Right lobe of liver (tissue), 4 donors: ENCODE results near the gene VSTM5.

Experiments used
- CTCF ChIP-seq, 4 donors: fragments of 200-600 bp in 3 of 4; fragments of 450-650 bp in 1 of 4; IDR thresholded peaks; one replicate each; pipeline versions ENCODE4 v1.5.1 to v1.8.0; 2016 to 2022; ENCODE audit warnings: antibody characterized with exemption in 4 of 4, mild to moderate bottlenecking in 2 of 4
- POLR2A ChIP-seq: fragments of 450-650 bp; IDR thresholded peaks from one replicate; pipeline ENCODE4 v1.6.1; 2017; ENCODE audit warnings: antibody characterized with exemption, mild to moderate bottlenecking
- donor health status: DM: no; HTN: no; CAD: no.
- donor health status: DM: no; HTN: no; CAD: no.
- donor health status: DM: no; HTN: yes; CAD: no.

GRCh38 chr11:93770160-93770559 is 80.3 kb downstream of the VSTM5 start:
- TF ChIP-seq CTCF (IDR thresholded peaks at IDR 0.05) (no peak), POLR2A (no peak)
